ENCODE data around the gene AMBRA1. TPM values are rescaled to one million over a fixed set of nuclear protein-coding genes. Genes with fewer than 3 reads are reported as not detected.

AMBRA1 gene
- total RNA-seq, 1 donor from 2014 or later, result 25.1 TPM

GRCh38 chr11:46597155-46597554 is 3.3 kb upstream of the AMBRA1 start:
- no peaks in the 10 kb centered on the region for H3K27me3 Mint-ChIP-seq (ENCODE audit: low read depth)
- H3K9me3 Mint-ChIP-seq (ENCODE audit: low read depth), result no peaks in the 10 kb centered on the region
- no peak for DNase-seq (ENCODE audit: low spot score)
- no peaks in the 10 kb centered on the region for H3K36me3 Mint-ChIP-seq (ENCODE audit: low read depth)
- peaks cover 18% of the 10 kb centered on the region for H3K4me1 Mint-ChIP-seq (ENCODE audit: low read depth)
- H3K27ac Mint-ChIP-seq (ENCODE audit: unreplicated experiment), result no peak overlapping the region
- H3K4me3 Mint-ChIP-seq (ENCODE audit: unreplicated experiment), result no peak overlapping the region
- TF ChIP-seq CTCF (IDR thresholded peaks at IDR 0.05), result no peak

- DNase-seq (ENCODE audit: low spot score), result no peak
- Mint-ChIP-seq H3K4me1 (ENCODE audit: low read depth) (peaks cover 36% of the 10 kb centered on the region), H3K9me3 (ENCODE audit: low read depth) (no peaks in the 10 kb centered on the region), H3K36me3 (ENCODE audit: low read depth) (no peaks in the 10 kb centered on the region), H3K4me3 (ENCODE audit: unreplicated experiment) (no peak overlapping the region), H3K27ac (ENCODE audit: unreplicated experiment) (no peak overlapping the region), H3K27me3 (ENCODE audit: low read depth) (no peaks in the 10 kb centered on the region)
- no peak for TF ChIP-seq CTCF (IDR thresholded peaks at IDR 0.05)
Measured at GRCh38 chr11:46594785-46595184, 962 bp upstream of the AMBRA1 start.

- no peak for TF ChIP-seq CTCF (IDR thresholded peaks at IDR 0.05)
- Mint-ChIP-seq H3K4me3 (ENCODE audit: unreplicated experiment) (peak overlapping the region; percentile 97), H3K27ac (ENCODE audit: unreplicated experiment) (peak overlapping the region; percentile 96), H3K9me3 (ENCODE audit: low read depth) (no peaks in the 10 kb centered on the region), H3K27me3 (ENCODE audit: low read depth) (no peaks in the 10 kb centered on the region), H3K36me3 (ENCODE audit: low read depth) (no peaks in the 10 kb centered on the region), H3K4me1 (ENCODE audit: low read depth) (peaks cover 36% of the 10 kb centered on the region)
- no peak for DNase-seq (ENCODE audit: low spot score)
Measured at GRCh38 chr11:46594374-46594700, 514 bp upstream of the AMBRA1 start.

GRCh38 chr11:46590740-46591605 is 2.9 kb downstream of the AMBRA1 start:
- Mint-ChIP-seq H3K27me3 (ENCODE audit: low read depth) (no peaks in the 10 kb centered on the region), H3K36me3 (ENCODE audit: low read depth) (peaks cover 2% of the 10 kb centered on the region), H3K9me3 (ENCODE audit: low read depth) (no peaks in the 10 kb centered on the region), H3K4me1 (ENCODE audit: low read depth) (peaks cover 44% of the 10 kb centered on the region), H3K4me3 (ENCODE audit: unreplicated experiment) (no peak overlapping the region), H3K27ac (ENCODE audit: unreplicated experiment) (peak overlapping the region; percentile 13)
- no peak for DNase-seq (ENCODE audit: low spot score)
- no peak for TF ChIP-seq CTCF (IDR thresholded peaks at IDR 0.05)

- DNase-seq (ENCODE audit: low spot score), result no peak
- TF ChIP-seq CTCF (IDR thresholded peaks at IDR 0.05), result no peak
- no peak overlapping the region for H3K27ac Mint-ChIP-seq (ENCODE audit: unreplicated experiment)
- H3K4me1 Mint-ChIP-seq (ENCODE audit: low read depth), result peaks cover 38% of the 10 kb centered on the region
- no peaks in the 10 kb centered on the region for H3K27me3 Mint-ChIP-seq (ENCODE audit: low read depth)
- peaks cover 2% of the 10 kb centered on the region for H3K36me3 Mint-ChIP-seq (ENCODE audit: low read depth)
- no peak overlapping the region for H3K4me3 Mint-ChIP-seq (ENCODE audit: unreplicated experiment)
- H3K9me3 Mint-ChIP-seq (ENCODE audit: low read depth), result no peaks in the 10 kb centered on the region
Measured at GRCh38 chr11:46588915-46589314, 4.9 kb downstream of the AMBRA1 start.

All from chondrocyte (in vitro differentiated cells).